A549 (cell line): ENCODE measurements around the gene TRANK1.

Experiments used
- CEBPB ChIP-seq, 2 experiments: fragments of >200 bp in 1 of 2; sonication (Bioruptor Twin) in 1 of 2; formaldehyde crosslinking in 1 of 2; IDR thresholded peaks; 2 replicates each; pipeline ENCODE4 v1.6.1; 2012 to 2016
- CTCF ChIP-seq: fragments of >200 bp; sonication (Bioruptor Twin); formaldehyde crosslinking; IDR thresholded peaks from 3 replicates; pipeline ENCODE4 v1.5.1; 2016
- E2F6 ChIP-seq: IDR thresholded peaks from 2 replicates; pipeline ENCODE4 v1.6.1; 2012; ENCODE audit warnings: low read depth, borderline replicate concordance
- ELK1 ChIP-seq: fragments of 150-350 bp; IDR thresholded peaks from 2 replicates; pipeline ENCODE4 v1.6.1; 2014; ENCODE audit warnings: low read depth, mild to moderate bottlenecking, low read length
- RCOR1 ChIP-seq: fragments of 150-350 bp; IDR thresholded peaks from 2 replicates; pipeline ENCODE4 v1.6.1; 2014; ENCODE audit warnings: antibody characterized with exemption, low read length, low read depth

- TF ChIP-seq ELK1 (no peak), CTCF (no peak), E2F6 (no peak), CEBPB (IDR thresholded peaks at IDR 0.05) (no peak), RCOR1 (no peak)
These were observed 49.9 kb downstream of the TRANK1 start for GRCh38 chr3:36894914-36895313.
